Measurements from ENCODE around the gene PCCA.
A peak's percentile ranks its signal among the peaks of the same experiment; 100 is the strongest.

Gene PCCA

GRCh38 chr13:100454876-100455275 is 366.0 kb downstream of the PCCA start:
- DNase-seq (ENCODE audit: low read depth) = peak; percentile 47
- no peak overlapping the region for H3K4me3 ChIP-seq (ENCODE audit: control insufficient read depth, low read depth, low read length)
- TF ChIP-seq, protein P1, sequence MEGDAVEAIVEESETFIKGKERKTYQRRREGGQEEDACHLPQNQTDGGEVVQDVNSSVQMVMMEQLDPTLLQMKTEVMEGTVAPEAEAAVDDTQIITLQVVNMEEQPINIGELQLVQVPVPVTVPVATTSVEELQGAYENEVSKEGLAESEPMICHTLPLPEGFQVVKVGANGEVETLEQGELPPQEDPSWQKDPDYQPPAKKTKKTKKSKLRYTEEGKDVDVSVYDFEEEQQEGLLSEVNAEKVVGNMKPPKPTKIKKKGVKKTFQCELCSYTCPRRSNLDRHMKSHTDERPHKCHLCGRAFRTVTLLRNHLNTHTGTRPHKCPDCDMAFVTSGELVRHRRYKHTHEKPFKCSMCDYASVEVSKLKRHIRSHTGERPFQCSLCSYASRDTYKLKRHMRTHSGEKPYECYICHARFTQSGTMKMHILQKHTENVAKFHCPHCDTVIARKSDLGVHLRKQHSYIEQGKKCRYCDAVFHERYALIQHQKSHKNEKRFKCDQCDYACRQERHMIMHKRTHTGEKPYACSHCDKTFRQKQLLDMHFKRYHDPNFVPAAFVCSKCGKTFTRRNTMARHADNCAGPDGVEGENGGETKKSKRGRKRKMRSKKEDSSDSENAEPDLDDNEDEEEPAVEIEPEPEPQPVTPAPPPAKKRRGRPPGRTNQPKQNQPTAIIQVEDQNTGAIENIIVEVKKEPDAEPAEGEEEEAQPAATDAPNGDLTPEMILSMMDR (conservative IDR thresholded peaks at IDR 0.05; ENCODE audit: control insufficient read depth, insufficient read depth, low read depth, low read length) = no peak

DNA sequence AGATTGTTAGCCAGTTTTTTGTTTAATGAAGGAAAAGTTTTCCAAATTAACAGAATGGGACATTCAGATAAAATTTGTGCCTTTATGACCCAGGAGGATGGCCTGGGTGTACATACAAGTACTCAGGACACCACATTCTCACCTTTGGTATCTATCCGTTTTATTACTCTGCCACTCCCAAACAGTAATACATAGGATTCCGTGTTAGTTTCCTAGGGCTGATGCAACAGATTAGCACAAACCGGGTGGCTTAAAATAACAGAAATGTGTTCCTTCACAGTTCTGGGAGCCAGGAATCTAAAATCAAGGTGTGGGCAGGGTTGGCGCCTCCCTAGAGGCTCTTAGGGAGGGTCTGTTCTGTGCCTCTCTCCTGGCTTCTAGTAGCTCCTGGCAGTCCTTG is 369.8 kb downstream of the PCCA start:
- no peak for DNase-seq (ENCODE audit: low read depth)
- TF ChIP-seq, protein P1 (conservative IDR thresholded peaks at IDR 0.05; ENCODE audit: control insufficient read depth, insufficient read depth, low read depth, low read length) = no peak
- no peak overlapping the region for H3K4me3 ChIP-seq (ENCODE audit: control insufficient read depth, low read depth, low read length)

DNA sequence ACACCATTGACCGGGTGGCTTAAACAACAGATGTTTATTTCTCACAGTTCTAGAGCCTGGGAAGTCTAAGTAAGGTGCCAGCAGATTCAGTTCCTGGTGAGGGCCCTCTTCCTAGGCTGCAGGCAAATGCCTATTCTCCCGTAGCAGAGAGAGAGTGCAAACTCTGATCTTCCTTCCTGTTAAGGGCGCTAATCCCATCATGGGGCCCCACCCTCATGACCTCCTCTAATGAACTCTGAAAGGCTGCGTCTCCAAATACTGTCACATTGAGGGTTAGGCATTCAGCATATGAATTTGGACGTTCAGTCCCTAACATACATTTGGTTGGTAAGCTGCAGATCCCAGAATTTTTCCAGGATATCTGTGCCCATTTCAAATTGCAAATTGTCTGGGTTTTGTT is 370.9 kb downstream of the PCCA start:
- H3K4me3 ChIP-seq (ENCODE audit: control insufficient read depth, low read depth, low read length) = no peak overlapping the region
- DNase-seq (ENCODE audit: low read depth) = no peak
- TF ChIP-seq, protein P1 (conservative IDR thresholded peaks at IDR 0.05; ENCODE audit: control insufficient read depth, insufficient read depth, low read depth, low read length) = no peak

DNA sequence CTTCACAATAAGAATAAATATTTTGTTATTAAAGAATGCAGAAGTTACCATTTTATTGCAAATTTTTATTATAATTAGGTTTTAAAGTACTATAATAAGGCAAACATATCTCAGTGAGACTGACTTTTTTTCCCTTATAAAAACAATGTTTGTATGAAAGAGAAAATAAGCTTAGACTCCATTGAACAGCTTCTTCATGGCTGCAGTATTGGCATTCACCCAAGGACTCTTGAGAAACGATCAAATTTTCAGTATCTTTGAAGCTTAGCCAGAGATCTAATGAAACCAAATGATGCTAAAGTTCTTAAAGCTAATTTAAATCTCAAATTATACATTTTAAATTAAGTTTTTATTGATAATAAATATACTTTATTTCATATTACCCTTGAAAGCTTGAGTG is 371.4 kb downstream of the PCCA start:
- DNase-seq (ENCODE audit: low read depth) = no peak
- TF ChIP-seq, protein P1 (conservative IDR thresholded peaks at IDR 0.05; ENCODE audit: control insufficient read depth, insufficient read depth, low read depth, low read length) = no peak
- H3K4me3 ChIP-seq (ENCODE audit: control insufficient read depth, low read depth, low read length) = no peak overlapping the region

DNA sequence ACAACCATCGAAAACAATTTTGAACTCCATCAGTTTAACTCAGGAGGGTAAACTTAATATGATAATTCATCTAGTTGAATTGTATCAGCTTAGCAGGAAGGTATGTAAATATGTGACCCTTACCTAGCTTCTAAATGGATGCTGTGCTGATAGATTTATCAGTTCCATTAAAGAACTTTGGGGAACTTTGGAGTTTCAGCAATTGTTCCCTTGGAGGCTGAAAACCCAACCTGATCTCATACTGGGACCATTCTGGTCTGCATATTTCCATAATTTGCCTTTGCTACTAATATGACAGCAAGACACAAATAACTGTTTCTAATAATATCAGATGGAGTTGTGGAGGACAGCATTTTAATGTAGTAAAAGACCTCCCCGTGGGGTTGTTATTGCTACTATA is 371.9 kb downstream of the PCCA start:
- no peak overlapping the region for H3K4me3 ChIP-seq (ENCODE audit: control insufficient read depth, low read depth, low read length)
- TF ChIP-seq, protein P1 (conservative IDR thresholded peaks at IDR 0.05; ENCODE audit: control insufficient read depth, insufficient read depth, low read depth, low read length) = no peak
- DNase-seq (ENCODE audit: low read depth) = no peak

DNA sequence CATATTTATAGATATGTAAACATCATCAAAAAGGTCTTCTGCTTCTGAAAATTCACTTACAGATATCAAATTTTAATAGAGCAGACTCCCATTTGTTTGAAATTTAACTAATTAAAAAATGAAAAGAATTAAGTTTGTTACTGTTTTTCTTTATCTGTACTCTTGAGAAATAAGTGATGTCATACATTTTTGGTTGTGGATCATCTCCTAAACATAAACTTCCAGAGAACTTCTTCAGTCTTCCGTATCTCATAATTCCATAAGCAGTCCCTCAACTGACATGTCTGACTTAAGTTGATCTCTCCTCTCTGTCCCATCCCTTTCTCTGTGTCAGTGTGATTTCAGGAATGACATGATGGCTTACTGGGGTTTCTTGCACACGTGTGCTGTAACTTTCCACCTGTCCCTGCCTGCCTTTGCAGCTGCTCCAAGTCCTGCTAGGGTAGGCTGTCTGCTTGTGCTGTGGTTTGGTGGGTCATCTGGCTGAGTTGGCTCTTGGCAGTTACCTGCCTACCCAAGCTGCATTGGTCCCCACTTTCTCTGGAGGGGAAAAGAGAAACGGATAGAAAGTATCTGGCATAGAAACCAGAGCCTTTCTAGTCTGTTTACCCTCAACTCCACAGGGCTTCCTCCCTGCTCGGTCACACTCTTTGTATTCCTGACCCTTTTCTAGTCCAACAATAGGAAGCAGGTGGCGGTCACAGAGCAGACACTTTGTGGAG is 372.6 kb downstream of the PCCA start:
- no peak overlapping the region for H3K4me3 ChIP-seq (ENCODE audit: control insufficient read depth, low read depth, low read length)
- TF ChIP-seq, protein P1 (conservative IDR thresholded peaks at IDR 0.05; ENCODE audit: control insufficient read depth, insufficient read depth, low read depth, low read length) = no peak
- no peak for DNase-seq (ENCODE audit: low read depth)

Measured in fibroblast of mammary gland (primary cell).